ENCODE measurements around the gene TTN.
"Not testable (repeated sequence)": the region's sequence is repeated elsewhere in the genome, so short reads cannot be mapped to it uniquely, and the experiment has no call there.

Gene TTN

GRCh38 chr2:178676046-178676445, 131.2 kb downstream of the TTN start:
- in situ Hi-C loops (cut with MboI; ENCODE audit: low sequenced_read_pairs) = no loop called here

DNA sequence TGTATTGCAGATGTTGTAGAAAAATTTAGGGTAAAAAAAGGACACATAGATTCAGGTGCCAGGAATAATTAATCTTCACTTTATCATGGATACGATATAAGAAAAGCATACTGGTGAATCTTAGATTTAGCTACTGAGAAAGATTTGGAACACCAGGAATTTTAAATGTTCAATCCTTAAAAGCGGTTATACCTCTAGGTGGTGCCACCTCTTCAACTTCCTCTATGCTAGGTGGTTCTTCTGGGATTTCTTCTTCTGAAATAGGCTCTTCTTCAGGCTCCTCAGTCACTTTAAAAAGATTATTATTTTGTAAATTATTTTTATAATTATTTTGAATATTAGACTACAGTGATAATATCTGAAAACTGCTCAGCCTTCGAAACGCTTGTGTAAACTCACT, 133.1 kb downstream of the TTN start:
- in situ Hi-C loops (cut with MboI; ENCODE audit: low sequenced_read_pairs) = no loop called here

- in situ Hi-C loops (cut with MboI; ENCODE audit: low sequenced_read_pairs) = no loop called here
These were observed 140.8 kb downstream of the TTN start for GRCh38 chr2:178666458-178666857.

- in situ Hi-C loops (cut with MboI; ENCODE audit: low sequenced_read_pairs) = not testable (repeated sequence)
These were observed 148.7 kb downstream of the TTN start for GRCh38 chr2:178658480-178658879.

GRCh38 chr2:178650554-178650953, 156.7 kb downstream of the TTN start:
- in situ Hi-C loops (cut with MboI; ENCODE audit: low sequenced_read_pairs) = no loop called here

DNA sequence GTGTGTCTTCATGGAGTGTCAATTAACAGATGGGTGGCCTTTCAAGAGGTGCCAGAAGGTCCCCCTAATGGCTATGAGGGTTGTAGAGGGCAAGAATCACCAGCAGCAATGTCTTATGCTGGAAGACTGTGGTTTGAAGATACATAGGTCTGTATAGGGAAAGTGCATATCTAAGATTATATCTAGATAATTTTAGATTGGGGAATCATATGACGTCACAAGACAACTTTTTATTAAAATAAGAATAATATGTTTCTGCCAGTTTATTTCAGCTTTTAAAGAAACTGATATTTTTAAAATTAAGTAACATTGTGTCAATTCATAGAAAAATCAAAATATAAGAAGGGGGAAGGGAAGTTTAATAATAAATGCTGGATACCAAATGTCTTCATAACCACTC, 162.3 kb downstream of the TTN start:
- in situ Hi-C loops (cut with MboI; ENCODE audit: low sequenced_read_pairs) = no loop called here

DNA sequence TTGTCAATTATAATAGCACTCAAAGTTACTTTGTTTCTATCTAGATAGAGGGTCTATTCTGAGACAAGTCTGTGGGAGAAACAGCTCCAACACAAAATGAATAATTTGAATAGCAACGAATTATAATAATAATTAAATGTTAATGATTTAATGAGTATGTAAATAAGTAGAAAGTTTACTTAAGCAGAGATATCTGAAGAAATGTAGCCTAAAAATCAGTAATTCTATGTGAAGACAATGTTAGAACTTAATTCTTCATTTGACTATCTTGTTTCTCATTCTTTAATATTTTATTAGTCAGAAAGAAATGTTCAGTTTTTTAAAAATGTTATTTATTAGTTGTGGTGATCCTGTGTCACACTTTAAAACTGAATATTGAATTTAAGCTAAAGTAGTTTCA, 165.7 kb downstream of the TTN start:
- in situ Hi-C loops (cut with MboI; ENCODE audit: low sequenced_read_pairs) = no loop called here

- in situ Hi-C loops (cut with MboI; ENCODE audit: low sequenced_read_pairs) = no loop called here
These were observed 171.3 kb downstream of the TTN start for GRCh38 chr2:178635897-178636296.

DNA sequence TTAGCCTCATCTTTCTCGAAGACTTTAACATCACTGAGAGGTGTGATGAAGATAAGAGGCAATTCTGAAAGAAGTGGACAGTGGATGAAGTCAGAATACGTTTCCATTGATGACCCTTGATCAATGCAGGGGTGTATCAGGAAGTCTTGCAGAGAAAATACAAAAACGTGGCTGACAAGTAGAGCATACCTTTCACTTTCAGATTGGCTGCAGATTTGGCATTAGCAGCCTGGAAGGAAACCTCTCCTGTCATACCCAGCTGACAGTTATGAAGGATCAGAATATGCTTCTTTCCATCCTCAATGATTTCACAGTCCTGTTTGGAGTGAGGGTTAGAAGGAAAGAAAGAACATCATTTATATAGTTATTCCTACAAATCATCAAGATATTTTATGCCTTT, 174.5 kb downstream of the TTN start:
- in situ Hi-C loops (cut with MboI; ENCODE audit: low sequenced_read_pairs) = no loop called here

DNA sequence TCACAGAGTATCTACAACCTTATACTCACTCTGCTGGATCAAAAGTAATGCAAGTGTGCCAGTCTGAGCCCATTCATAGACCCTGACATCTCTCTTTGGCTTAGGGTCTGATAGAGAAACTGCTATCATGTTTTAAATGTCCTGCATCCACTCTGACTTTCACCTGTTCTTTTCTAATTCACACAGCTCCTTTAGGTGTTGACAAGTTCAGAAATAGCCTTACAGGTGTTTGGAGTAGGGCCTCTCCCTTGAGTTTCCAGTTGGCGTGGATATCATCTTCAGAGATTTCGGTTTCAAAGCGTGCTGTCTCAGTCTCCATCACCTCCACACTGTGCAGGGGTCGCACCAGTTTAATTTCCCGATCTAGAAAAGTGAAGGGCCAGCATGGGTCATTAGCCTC, 176.6 kb downstream of the TTN start:
- in situ Hi-C loops (cut with MboI; ENCODE audit: low sequenced_read_pairs) = no loop called here

DNA sequence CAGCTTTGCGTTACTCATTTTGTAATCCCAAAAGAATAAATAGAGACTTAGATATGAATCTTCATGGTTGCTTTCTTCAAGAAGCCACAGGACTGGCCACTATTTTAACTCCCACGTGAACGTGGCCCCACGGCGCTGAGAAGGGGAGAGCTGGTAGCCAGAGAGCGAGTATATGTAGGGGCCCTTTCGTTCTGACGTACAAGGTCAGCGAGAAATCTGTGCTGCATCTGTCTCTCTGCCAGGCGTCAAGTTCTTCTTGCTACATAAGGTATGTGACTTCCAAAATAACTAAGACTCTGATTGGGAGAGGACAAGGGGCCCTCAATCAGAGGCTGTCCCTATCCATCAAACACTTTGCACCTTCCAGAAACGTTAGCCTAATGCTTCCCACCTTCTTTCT, 177.8 kb downstream of the TTN start:
- in situ Hi-C loops (cut with MboI; ENCODE audit: low sequenced_read_pairs) = no loop called here

DNA sequence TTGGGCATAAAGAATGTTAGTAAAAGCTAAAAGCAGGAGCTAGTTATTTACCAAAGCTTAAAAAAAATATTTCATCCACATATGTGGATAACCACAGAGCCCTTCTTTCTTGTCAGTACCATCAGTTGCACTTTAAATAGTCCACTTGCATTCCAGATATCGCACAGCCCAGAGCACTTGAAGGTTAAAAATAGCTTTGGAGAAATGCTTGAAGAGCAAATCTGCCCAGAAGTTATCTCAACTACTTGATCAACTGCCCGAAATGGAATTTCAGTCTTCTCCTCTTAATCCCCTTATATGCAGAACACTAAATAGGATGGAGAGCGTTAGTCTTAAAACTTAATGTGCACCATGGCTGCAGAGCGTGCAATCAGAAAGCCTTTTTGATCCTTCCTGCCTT, 178.6 kb downstream of the TTN start:
- in situ Hi-C loops (cut with MboI; ENCODE audit: low sequenced_read_pairs) = no loop called here

DNA sequence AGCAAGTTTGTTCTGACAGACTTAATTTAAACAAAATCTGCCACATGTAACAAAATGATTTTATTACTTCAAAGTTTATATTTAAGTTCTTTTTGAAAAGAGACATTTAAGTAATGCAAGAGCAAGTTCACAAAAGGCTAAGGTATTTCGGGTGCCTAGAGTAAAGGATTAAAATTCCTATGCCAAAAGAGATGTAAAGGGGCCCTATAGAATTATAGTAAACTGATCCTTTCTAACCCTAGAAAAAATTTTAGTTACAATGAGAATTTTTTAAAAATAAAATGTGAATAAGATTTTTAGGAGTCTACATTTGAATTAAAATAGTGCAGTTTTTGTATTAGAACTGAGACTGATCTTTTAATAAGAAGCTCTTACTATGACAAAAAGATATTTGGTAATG, 179.8 kb downstream of the TTN start:
- in situ Hi-C loops (cut with MboI; ENCODE audit: low sequenced_read_pairs) = no loop called here

DNA sequence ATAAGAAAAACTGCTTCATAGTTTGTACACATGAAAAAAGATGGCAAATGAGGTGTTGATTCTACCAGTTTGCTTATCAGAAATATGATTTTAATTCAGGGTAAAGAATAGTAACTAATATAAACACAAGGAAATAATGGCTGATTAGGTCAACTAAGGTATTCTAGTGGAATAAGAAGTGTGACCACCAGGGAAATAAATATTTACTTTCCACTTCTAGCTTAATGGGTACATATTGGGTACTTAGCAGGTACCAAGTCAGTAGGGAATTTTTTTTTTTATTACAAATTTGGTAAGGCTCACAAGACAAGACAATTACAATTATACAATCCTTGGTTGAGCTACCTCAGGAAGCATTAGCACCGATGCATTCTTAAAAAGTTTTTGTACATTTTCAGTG, 191.3 kb downstream of the TTN start:
- in situ Hi-C loops (cut with MboI; ENCODE audit: low sequenced_read_pairs) = no loop called here

GRCh38 chr2:178602901-178603300, 204.3 kb downstream of the TTN start:
- in situ Hi-C loops (cut with MboI; ENCODE audit: low sequenced_read_pairs) = no loop called here

- in situ Hi-C loops (cut with MboI; ENCODE audit: low sequenced_read_pairs) = no loop called here
These were observed 214.6 kb downstream of the TTN start for GRCh38 chr2:178592655-178593054.

DNA sequence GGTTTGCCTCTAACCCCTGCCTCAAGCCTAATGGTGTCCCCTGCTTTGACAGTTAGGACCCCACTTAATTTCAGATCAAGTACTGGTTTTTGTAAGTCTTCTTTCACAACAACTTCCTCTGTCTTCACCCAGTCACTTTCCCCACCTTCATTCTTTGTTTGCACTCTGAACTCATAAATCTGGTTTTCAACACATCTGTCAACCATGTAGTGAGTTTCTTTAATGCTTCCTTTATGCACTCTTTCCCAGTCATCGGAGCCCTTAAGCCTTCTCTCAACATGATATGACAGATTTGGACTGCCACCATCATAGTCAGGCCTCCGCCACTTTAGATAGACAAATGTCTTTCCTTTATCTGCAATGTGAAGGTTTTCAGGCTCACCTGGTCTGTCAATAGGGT, 217.9 kb downstream of the TTN start:
- in situ Hi-C loops (cut with MboI; ENCODE audit: low sequenced_read_pairs) = no loop called here

DNA sequence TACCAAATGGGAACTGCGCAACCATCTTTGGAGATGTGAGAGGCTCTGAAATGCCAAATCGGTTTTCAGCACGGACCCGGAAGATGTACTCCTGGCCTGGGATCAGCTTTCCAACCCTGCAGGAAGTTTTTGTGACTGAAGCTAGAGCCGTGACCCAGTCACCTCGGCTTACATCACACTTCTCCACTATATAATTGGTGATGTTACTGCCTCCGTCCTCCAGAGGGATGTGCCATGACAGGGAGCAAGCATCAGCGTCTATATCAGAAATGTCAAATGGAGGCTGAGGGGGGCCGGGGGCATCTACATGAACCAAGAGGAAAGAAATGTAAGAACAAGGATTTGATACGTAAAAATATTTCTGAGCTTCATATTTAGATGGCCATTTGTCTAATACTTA, 222.6 kb downstream of the TTN start:
- in situ Hi-C loops (cut with MboI; ENCODE audit: low sequenced_read_pairs) = no loop called here

GRCh38 chr2:178579006-178579405, 228.2 kb downstream of the TTN start:
- in situ Hi-C loops (cut with MboI; ENCODE audit: low sequenced_read_pairs) = no loop called here

DNA sequence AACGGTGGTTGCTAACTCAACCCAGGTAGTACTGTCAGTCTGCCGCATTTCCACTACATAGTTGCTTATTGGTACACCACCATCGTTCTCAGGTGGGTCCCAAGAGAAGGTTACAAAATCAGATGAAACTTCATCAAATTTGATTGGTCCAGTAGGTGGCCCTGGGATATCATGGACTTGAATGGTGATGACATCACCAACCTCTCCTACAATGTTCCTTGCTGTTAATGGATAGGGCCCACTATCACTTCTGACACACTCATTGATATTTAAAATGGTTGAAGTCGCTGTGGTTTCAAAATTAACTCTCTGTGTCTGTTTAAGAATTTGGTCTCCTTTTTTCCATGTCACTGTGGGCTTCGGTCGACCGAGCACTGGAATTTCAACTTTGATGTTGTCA, 232.4 kb downstream of the TTN start:
- in situ Hi-C loops (cut with MboI; ENCODE audit: low sequenced_read_pairs) = no loop called here

DNA sequence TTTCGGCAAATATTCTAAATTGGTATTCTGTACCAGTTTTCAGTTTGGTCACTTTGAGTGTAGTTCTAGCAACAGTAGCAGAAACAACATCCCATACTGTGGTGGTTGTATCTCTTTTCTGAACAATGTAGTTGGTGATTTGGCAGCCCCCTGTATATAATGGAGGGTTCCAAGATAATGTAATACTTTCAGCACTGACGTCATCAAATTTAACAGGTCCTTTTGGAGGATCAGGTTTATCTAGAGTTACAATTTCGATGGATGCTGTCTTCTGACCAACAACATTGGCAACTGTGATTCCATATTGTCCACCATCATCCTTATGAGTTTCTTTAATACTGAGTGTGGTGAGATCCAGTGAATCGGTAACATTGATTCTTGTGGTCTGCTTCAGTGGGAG, 239.0 kb downstream of the TTN start:
- in situ Hi-C loops (cut with MboI; ENCODE audit: low sequenced_read_pairs) = no loop called here

- in situ Hi-C loops (cut with MboI; ENCODE audit: low sequenced_read_pairs) = no loop called here
These were observed 254.2 kb downstream of the TTN start for GRCh38 chr2:178553047-178553446.

GRCh38 chr2:178550352-178550751, 256.9 kb downstream of the TTN start:
- in situ Hi-C loops (cut with MboI; ENCODE audit: low sequenced_read_pairs) = no loop called here

DNA sequence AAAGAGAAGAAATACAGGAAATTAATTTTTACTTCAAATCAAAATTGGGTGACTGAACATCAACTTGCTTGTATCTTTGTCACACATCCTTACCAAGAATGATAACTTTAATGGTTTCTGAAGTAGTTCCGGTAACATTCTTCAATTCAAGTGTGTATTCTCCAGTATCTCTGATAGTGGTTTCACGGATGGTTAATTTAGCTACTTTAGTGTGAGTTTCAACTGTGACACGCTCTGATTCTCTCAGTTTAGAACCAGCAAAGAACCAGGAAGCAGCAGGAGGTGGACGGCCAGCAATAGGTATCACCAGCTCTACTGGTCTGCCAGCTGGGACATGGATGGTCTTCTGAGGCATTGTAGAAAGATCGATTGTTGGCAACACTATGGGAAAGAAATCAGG, 264.7 kb downstream of the TTN start:
- in situ Hi-C loops (cut with MboI; ENCODE audit: low sequenced_read_pairs) = no loop called here

Data from HL-60/S4 treated with retinoic acid at 250 ng/mL for 4 days and 3 days (cell line).